CD4-positive, alpha-beta T cell treated with Interleukin-17A for 1 hour (primary cell): Measurements from ENCODE around the gene MEGF6.

Experiments used
- DNase-seq: peaks from one replicate; pipeline ENCODE4 v3.0.0-alpha.2; 2020

Gene MEGF6

DNA sequence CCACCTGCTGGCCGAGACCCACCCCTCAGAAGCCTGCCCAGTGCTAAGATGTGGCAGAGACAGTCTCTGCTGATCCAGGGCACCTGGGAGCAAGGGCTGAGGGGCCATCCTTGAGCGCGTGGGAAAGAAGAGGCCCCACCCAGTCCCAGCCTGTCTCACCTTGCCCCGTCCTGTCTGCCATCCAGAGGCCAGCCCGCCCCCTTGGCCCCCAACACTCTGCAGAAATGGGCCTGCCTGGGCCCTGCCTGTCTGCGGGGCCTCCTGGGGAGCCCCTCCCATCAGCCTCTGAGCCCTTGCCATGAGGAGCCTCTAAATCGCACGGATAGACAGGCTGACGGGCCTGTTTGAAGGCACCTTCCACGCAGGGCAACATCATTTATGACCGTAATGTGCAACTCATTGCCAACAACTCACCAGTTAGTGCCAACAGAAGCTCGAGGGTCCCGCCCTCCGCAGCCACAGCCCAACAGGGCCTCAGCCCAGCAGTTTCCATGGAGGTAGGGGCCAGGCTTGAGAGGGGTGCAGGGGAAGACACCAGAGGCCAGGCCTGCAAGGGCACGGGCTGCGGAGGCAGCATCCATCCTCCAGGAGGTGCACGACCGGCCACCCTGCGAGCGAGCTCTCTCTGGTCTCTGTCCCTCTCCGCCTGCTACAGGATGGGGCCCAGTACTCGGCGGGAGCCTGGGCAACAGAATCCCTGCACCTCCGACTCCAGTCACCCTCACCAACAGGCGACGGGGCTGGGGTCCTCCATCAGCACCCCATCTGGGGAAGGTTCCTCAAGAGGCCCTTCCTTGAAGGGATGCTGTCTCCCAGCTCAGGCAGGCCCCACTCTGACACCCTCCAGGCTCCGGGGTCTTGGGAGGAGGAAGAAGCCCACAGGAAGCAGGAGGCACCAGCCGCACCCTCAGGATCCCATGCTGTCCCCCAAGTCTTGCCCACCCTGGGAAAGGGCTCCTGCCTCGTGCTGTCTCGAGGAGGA, 78.0 kb downstream of the MEGF6 start:
- no peak for DNase-seq

DNA sequence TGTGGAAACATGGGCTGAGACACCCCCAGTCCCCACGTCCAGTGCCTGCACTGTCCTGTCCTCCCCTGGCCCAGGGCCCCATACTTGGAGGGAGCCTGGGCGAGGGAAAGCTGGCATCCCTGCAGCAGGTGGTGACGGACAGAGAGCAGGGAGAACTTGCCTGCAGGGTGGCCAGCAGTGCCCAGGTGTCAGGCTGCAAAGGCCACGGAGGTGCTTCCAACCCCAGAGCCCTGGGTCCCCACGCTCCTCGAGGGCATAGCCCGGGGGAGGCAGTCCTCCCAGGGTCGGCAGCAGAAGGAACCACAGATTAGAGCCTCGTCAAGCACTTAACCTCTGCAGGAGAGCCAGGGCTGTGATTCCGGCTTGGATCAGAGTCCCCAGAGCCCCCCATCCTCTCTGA, 79.4 kb downstream of the MEGF6 start:
- no peak for DNase-seq

- DNase-seq: peak; percentile 85
Measured at GRCh38 chr1:3530926-3531818, 80.1 kb downstream of the MEGF6 start.

- DNase-seq: no peak
Measured at GRCh38 chr1:3530086-3530925, 81.0 kb downstream of the MEGF6 start.

GRCh38 chr1:3529099-3529729, 82.1 kb downstream of the MEGF6 start:
- no peak for DNase-seq

GRCh38 chr1:3527774-3528173, 83.5 kb downstream of the MEGF6 start:
- DNase-seq: no peak

GRCh38 chr1:3525551-3526482, 85.5 kb downstream of the MEGF6 start:
- DNase-seq: no peak

DNA sequence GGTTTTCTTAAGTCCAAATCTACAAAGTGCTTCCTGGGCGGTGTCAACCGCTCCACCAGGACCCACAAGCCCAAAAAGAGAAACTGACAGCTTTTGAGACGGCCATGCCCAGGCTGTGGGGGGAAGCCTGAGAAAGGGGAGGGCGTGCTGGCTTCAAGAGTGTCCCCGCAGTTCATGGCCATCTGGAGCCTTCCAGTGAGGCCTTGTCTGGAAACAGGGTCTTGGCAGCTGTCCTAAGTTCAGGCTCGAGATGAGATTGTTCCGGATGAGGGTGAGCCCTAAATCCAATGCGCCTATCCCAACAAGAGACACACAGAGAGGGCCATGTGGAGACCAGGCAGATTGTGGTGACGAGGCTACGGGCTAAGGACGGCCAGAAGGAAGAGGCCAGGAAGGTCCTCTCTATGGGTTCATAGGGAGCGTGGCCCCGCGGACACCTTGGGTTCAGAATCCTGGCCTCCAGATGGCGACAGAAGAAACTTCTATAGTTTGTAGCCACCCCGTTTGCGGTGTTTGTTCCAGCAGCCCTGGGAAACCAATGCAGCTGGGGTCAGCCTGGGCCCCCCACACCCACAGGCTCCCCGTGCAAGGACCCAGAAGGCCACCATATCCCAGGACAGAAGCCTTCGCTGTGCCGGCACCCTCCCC, 86.6 kb downstream of the MEGF6 start:
- DNase-seq: no peak

GRCh38 chr1:3523980-3524379, 87.3 kb downstream of the MEGF6 start:
- no peak for DNase-seq

DNA sequence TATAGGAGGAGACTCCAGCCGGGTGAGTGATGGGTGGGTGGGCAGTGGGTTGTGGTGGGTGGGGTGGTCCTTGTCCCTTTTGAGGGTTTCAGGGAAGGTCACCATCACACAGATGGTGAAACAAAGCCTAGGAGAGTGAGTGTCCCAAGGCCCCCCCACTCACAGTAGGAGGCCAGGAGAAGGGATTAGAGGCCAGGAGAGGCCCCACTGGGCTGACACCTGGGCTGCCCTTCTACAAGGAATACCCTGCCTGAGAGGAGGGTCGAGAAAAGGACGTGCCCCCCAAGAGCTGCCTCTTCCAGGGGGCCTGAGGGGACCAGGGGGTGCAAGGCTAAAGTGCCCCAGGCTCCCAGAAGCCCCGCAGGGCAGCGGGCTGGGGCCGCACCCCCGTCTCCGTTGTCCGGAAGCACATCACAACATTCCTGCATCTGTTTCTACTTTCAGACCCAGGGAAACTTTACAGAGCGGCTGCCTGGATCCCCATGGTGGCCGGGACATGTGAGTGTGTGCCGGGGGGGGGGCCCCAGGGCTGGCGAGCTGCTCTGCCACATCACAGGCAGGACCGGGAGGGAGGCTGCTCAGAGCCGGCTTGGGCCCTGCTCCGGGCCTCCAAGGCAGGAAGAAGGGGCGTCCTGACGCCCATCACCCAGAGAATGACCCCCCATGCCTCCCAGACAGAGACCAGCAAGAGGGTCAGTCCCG, 88.6 kb downstream of the MEGF6 start:
- DNase-seq: no peak

DNA sequence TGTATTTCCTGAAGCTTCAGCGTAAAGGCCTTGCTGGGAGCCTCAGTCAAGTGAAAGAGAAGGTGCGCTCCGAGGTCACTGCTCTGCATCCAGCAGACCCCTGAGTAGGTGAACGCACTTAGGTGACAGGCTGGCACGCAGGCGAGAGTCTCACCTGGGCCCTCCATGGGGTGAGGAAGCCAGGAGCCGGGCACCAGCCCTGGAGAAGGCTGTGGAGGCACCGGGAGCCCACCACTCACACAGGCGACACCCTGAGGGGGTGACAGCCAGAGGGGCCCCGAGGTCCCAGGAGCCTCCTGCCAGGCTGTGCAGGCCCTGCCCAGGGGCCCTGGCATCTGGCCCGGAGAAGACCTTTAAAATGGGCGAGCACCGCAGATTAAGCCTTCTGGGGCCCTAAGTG, 89.2 kb downstream of the MEGF6 start:
- no peak for DNase-seq

- no peak for DNase-seq
Measured at GRCh38 chr1:3521426-3521825, 89.9 kb downstream of the MEGF6 start.

GRCh38 chr1:3520419-3521378, 90.6 kb downstream of the MEGF6 start:
- DNase-seq: no peak

DNA sequence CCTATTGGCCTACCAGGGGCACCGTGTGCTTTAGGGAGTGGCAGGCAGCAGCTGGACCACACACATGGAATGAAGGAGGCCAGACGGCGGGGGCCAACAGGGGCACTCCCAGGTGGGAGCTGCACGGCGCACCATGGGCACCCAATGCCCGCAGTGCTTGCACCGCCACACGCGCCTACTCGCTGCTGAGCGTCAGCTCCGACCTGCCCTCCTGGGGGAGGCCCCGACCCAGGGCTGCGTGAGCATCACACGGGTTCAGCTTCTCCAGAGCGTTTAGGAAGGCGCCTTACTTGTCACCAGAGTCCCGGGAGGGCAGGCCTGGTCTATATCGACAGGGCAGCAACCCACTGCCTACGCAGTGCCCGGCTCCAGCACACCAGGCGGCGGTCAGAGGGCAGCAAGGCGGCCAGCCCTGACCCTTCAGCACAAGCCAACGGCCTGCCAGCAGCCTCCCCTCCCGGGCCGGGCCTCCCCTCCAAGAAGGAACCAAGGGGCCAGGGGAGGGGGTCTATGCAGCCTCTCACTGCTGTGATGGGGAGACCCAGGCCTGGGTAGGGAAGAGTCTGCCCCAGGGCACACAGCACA, 91.9 kb downstream of the MEGF6 start:
- no peak for DNase-seq

- DNase-seq: no peak
Measured at GRCh38 chr1:3518756-3519155, 92.6 kb downstream of the MEGF6 start.

GRCh38 chr1:3518256-3518655, 93.1 kb downstream of the MEGF6 start:
- DNase-seq: peak; percentile 24

DNA sequence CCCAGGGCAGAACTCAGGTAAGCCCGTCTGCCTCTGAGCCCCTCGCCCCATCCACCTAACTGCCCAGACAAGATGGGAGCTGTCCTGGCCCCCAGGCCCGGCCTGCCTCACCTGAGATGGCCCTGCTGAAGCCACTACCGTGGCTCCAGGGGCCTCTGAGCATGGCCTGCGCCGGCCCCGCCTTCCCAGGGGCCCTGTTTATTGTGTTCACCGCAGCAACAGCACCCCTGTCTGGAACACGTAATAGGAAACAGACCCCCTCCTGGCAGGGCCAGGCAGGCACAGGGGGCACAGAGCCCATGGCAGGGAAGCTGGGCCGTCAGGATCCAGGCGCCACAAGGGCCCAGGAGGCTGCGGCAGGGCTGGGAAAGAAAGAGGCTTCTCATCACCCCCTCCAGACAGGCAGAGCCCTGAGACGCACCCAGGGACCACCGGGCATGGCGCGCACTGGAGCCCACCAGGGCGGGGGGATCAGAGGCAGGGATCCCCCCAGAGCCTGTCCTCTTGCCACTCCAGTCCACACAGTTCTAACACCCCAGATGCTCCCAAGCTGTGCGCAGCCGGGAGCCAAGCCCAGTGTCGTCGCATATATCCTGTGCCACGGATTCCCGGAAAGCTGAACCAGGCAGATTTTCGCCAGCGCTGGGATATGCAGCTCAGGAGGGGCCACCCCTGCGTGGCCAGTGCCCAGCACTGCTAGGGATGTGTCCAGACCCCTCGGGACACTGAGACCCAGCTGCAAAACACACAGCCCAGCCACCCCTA, 94.2 kb downstream of the MEGF6 start:
- DNase-seq: no peak

DNA sequence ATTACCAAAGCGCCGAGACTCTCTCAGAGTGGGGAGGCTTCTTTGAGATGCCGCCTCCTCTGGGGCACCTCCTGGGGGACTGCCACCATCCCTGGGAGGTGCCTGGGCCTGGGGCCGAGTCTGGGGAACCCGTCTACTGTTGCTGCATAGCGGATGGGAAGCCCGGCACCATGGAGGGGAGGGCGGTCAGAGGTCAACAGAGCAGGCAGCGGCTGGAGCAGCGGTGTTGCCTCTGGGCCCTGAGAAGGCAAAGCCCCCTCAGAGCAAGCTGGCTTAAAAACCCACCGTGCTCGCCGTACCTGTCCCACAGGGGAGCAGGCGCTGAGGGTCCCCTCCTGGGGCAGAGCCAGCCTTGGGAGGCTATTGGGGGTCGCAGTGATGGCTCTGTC, 94.8 kb downstream of the MEGF6 start:
- no peak for DNase-seq
